Osteocyte (in vitro differentiated cells): ENCODE measurements around the gene WDR88. TPM values are rescaled to one million over a fixed set of nuclear protein-coding genes. Genes with fewer than 3 reads are reported as not detected.

Experiments
- DNase-seq: peaks from one replicate; pipeline ENCODE4 v3.0.0; 2021; ENCODE audit warnings: mixed read lengths; ENCODE audit not compliant: unreplicated experiment; ENCODE audit errors: extremely low spot score
- H3K27ac Mint-ChIP-seq: one replicate; pipeline ENCODE4 v1.8.0; 2021; ENCODE audit warnings: mild to moderate bottlenecking, mixed read lengths; ENCODE audit not compliant: unreplicated experiment
- H3K27me3 Mint-ChIP-seq: one replicate; pipeline ENCODE4 v1.8.0; 2021; ENCODE audit warnings: mixed read lengths; ENCODE audit not compliant: unreplicated experiment
- H3K36me3 Mint-ChIP-seq: one replicate; pipeline ENCODE4 v1.8.0; 2021; ENCODE audit warnings: mixed read lengths; ENCODE audit not compliant: unreplicated experiment
- H3K4me1 Mint-ChIP-seq: one replicate; pipeline ENCODE4 v1.8.0; 2021; ENCODE audit warnings: mixed read lengths; ENCODE audit not compliant: unreplicated experiment
- H3K4me3 Mint-ChIP-seq: one replicate; pipeline ENCODE4 v1.8.0; 2021; ENCODE audit warnings: mild to moderate bottlenecking, moderate library complexity, mixed read lengths; ENCODE audit not compliant: unreplicated experiment
- H3K9me3 Mint-ChIP-seq: one replicate; pipeline ENCODE4 v1.8.0; 2021; ENCODE audit warnings: mixed read lengths; ENCODE audit not compliant: unreplicated experiment
- CTCF ChIP-seq: fragments of 200-600 bp; sonication (generic); IDR thresholded peaks from 2 replicates; pipeline ENCODE4 v1.5.0; 2021; ENCODE audit warnings: antibody characterized with exemption, mild to moderate bottlenecking, moderate library complexity
- total RNA-seq: library from RNA; stranded (reverse); gene quantifications from 2 replicates; pipeline ENCODE4 v1.2.1, GENCODE V29; 2021

Gene WDR88
- total RNA-seq, 1 donor from 2014 or later: not detected

- Mint-ChIP-seq H3K36me3 (peaks cover 43% of the 10 kb centered on the region), H3K27ac (no peak overlapping the region), H3K4me1 (no peaks in the 10 kb centered on the region), H3K27me3 (no peaks in the 10 kb centered on the region), H3K9me3 (no peaks in the 10 kb centered on the region), H3K4me3 (no peak overlapping the region)
- no peak for TF ChIP-seq CTCF
- DNase-seq: no peak
Observed at GRCh38 chr19:33093420-33094210, 38.3 kb upstream of the WDR88 start.

GRCh38 chr19:33094436-33095067 is 37.4 kb upstream of the WDR88 start:
- Mint-ChIP-seq H3K4me3 (no peak overlapping the region), H3K9me3 (no peaks in the 10 kb centered on the region), H3K4me1 (no peaks in the 10 kb centered on the region), H3K36me3 (peaks cover 40% of the 10 kb centered on the region), H3K27ac (no peak overlapping the region), H3K27me3 (no peaks in the 10 kb centered on the region)
- no peak for TF ChIP-seq CTCF
- DNase-seq: no peak

GRCh38 chr19:33096005-33096404 is 35.9 kb upstream of the WDR88 start:
- Mint-ChIP-seq H3K27me3 (no peaks in the 10 kb centered on the region), H3K9me3 (no peaks in the 10 kb centered on the region), H3K36me3 (peaks cover 41% of the 10 kb centered on the region), H3K4me1 (no peaks in the 10 kb centered on the region), H3K4me3 (no peak overlapping the region), H3K27ac (no peak overlapping the region)
- no peak for TF ChIP-seq CTCF
- no peak for DNase-seq

- DNase-seq: no peak
- H3K27ac Mint-ChIP-seq: no peak overlapping the region
- no peak overlapping the region for H3K4me3 Mint-ChIP-seq
- H3K4me1 Mint-ChIP-seq: no peaks in the 10 kb centered on the region
- peaks cover 46% of the 10 kb centered on the region for H3K36me3 Mint-ChIP-seq
- no peak for TF ChIP-seq CTCF
- H3K27me3 Mint-ChIP-seq: no peaks in the 10 kb centered on the region
- H3K9me3 Mint-ChIP-seq: no peaks in the 10 kb centered on the region
Observed at GRCh38 chr19:33098055-33098534, 33.8 kb upstream of the WDR88 start.

- no peak overlapping the region for H3K27ac Mint-ChIP-seq
Observed at GRCh38 chr19:33100894-33101644, 30.8 kb upstream of the WDR88 start.

More at GRCh38 chr19:33100894-33101644, 30.8 kb upstream of the WDR88 start:
- no peaks in the 10 kb centered on the region for H3K4me1 Mint-ChIP-seq
- TF ChIP-seq CTCF: no peak
- no peaks in the 10 kb centered on the region for H3K27me3 Mint-ChIP-seq
- peaks cover 41% of the 10 kb centered on the region for H3K36me3 Mint-ChIP-seq
- DNase-seq: no peak
- no peak overlapping the region for H3K4me3 Mint-ChIP-seq
- H3K9me3 Mint-ChIP-seq: no peaks in the 10 kb centered on the region
